ENCODE results near the gene PCDH12.
"Not testable (repeated sequence)": the region's sequence is repeated elsewhere in the genome, so short reads cannot be mapped to it uniquely, and the experiment has no call there.

Gene PCDH12

DNA sequence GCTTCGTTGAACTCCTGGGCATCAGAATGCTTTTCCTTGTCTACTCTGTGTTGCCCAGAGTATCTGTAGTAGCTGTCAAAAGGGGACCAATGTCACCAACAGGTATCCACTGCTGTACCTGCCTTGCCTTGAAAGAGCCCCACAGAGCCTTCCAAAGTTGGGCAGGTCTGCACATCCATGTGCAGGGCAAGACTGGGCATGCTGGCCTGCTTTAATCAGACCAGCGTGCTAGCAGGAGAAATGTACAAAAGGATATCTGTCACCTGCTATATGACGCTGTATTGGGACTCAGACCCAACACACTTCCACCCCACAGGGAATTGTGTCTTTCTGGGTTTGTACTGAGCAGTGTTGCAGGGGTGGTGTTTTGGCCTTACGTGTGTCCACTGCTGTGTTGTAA lies 22.5 kb downstream of the PCDH12 start:
- DNase-seq: no peak

DNA sequence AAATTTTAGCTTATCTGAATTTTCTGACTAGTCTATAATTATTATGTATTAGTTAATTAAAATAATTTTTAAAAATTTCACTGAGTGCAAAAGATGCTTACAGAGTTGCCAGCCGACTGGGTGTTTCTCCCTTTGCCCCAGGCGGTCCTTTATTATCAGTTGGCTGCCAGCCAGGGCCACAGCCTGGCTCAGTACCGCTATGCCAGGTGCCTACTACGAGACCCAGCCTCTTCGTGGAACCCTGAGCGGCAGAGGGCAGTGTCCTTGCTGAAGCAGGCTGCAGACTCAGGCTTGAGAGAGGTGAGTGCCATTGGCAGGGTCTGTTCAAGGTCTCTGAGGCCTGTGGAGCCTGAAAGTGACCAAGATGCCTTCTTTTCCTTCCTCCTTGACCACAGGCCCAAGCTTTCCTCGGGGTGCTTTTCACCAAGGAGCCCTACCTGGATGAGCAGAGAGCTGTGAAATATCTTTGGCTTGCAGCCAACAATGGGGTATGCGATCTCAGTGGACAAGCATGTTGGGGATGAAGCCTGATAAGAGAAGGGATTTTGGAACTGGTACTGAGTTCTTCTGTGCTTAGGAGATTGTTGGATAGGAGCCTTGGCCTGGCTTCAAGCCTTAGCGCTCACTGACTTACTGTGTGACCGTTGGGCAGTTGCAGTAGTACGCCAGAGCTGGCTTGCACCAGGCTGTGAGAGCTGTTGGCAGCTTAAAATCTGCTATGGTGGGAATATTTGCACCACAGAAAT lies 23.7 kb downstream of the PCDH12 start:
- peak in 1 of 2 experiments; percentile 35 for DNase-seq

DNA sequence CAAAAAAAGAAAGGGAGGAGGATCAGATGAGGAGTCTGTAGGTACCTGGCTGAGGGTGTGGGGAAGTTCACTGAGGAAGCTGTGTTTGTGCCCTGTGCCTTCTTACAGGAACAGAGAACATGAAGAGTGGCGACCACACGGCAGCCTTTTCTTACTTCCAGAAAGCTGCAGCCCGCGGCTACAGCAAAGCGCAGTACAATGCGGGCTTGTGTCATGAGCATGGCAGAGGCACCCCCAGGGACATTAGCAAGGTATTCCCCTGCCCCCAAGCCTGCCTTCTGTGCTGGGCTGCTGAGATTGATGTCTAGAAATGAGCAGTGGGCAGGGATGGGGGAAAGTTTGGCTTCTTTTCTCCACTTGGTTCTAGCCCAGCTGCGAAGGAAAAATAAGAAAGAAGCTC lies 24.9 kb downstream of the PCDH12 start:
- no peak for DNase-seq

DNA sequence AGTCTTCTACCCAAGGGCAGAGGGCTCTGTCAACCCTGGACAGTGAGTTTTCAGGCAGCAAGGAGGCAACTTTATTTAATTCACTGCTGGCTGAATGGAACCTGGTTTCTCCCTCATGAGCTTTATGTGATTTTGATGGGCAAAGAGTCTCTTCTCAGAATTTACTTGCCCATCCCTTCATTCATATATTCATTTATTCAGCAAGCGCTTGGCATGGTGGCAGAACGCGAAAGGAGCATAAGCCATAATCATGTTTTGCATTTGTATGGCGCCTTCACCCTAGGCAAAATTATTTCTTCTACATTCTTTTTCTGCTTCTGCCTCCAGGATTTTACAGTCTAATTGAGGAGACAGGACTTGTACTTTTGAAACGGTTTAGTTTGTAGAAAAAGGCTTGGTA lies 26.3 kb downstream of the PCDH12 start:
- DNase-seq: no peak

DNA sequence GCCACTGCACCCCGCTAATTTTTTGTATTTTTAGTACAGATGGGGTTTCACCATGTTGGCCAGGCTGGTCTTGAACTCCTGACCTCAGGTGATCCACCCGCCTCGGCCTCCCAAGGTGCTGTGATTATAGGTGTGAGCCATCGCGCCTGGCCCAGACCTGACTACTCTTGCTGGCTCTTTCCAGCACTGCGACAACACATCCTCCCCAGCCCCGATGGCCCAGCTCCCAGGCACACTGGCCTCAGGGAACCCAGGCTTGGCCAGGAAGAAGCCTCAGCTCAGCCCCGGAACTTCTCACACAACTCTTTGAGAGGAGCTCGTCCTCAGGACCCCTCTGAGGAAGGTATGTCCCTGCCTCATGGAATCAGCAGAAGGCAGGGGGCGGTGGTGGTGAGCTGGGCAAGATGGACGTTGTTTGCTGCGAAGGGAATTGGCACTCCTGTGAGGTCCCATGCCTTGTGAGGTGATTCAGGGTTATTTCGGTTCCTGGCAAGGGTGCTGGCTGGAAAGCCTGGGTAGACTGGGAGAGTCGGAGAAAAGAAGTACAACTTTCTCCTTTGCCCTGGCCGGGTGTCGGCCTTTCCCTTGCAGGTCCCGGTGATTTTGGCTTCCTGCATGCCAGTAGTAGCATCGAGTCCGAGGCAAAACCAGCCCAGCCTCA lies 28.5 kb downstream of the PCDH12 start:
- no peak for DNase-seq

DNA sequence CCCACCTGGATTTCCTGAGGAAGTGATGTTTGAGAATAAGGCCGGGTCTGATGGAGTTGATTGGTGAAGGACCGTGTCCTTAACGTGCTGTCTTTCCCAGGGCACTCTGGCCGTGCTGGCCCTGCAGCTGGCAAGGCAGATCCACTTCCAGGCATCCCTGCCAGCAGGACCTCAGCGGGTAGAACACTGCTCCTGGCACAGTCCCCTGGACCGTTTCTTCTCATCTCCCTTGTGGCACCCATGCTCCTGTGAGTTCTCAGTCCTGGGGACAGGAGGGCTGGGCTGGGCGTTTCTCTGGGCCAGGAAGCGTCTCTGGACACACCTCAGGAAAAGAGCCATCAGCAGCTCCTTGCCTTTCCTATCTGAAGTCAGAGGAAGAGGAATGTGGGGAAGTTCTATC lies 30.0 kb downstream of the PCDH12 start:
- DNase-seq: no peak

DNA sequence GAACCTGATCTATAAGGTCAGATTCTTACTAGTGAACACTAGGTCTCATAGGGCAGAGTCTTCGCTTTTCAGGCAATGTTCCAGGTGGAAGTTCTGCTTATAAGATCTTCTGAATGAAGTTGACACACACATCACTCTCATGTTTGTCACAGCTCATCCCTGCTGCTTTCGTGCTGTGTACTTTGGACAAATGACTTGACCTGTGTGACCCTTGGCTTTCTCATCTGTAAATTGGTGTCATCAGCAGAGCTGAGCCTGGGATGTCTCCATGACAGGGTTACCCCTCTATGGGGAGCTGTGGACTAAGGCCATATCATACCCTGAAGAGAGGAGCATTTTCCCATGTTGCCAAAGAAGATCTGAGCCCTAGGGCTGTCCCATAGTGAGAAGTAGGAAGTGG lies 31.6 kb downstream of the PCDH12 start:
- no peak for DNase-seq

DNA sequence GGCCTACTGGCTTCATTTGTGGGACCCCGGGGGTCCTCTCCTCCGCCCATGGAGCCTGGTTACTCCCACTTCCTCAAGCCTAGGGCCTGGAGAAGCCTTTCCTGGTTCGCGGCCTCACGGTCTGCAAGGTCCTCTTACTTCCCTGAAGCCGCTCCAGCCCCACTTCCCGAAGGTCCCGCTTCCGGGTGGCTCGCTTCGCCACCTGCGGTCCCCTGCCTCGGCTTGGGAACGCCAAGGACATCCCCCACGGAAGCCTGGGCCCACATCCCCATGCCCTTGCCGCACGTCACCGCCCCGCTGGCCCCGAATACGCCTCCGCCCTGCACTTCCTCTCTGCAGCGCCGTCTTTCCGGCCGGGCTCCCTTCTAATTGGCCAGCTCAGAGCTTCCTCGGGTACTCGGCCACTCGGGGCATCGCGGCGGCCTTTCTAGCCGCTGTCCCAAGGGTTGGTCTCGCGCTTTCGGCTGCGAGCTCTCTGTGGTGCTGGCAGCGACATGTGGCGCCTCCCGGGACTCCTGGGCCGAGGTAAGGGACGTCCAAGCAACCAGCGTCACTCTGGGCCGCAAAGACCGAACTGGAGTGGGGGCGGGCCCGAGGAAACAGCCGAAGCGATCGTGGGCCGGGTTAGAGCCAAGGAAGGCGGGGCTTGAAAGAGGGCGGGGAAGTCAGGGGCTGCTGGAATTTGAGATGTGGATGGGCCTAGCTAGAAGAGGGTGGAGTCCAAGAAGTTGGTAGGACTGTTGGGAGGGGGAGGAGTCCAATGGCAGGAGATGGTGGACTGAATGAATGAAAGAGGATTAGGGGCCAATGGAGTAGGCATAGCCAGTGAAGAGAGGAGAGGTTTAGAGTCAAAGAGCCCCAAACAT lies 34.3 kb downstream of the PCDH12 start, which contains the start of gene DELE1:
Gene DELE1 (plus strand): TSS at position 424 of the 866 bp plus-strand sequence. CDS start 71 bp downstream, at position 495.
- peak; percentile 81 to 85 for DNase-seq

DNA sequence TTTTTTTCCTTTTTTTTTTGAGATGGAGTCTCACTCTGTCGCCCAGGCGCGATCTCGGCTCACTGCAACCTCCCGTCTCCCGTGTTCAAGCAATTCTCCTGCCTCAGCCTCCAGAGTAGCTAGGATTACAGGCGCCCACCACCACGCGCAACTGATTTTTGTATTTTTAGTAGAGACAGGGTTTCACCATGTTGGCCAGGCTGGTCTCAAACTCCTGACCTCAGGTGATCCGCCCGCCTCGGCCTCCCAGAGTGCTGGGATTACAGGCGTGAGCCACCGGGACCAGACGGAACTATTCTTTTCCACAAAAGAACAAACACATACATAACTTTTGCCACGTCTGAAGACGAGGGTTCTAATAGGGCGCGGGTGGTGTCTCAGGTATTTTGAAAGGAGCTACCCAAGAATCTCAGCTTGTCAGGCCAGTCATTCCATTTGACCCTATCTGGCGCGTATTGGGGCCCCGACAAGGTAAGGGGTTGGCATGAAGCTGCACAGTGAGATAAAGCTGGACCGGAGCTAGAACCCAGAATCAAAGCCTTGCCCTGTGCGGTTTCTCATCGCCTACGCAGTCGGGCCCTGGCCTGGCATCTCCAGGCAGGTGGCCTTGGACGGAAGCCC lies 35.1 kb downstream of the PCDH12 start:
- not testable (repeated sequence) for DNase-seq

DNA sequence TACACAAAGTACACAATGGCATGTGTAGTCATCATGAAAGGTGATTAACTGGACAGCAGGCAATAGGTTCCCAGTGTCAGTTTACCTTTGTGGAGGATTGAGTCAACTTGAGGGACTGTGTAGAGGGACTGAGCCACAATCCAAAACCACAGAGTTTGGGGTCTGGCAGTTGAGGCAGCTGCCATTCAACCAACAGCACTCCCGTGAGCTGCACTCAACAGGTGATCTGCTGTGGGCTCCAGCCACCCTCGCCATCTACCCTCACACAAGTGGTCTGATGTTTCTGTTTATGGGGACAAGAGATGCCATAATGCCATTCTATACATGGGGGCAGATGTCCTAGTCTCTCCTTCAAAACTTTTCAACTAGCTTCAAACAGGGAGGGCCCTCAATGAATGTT lies 37.2 kb downstream of the PCDH12 start:
- no peak for DNase-seq

DNA sequence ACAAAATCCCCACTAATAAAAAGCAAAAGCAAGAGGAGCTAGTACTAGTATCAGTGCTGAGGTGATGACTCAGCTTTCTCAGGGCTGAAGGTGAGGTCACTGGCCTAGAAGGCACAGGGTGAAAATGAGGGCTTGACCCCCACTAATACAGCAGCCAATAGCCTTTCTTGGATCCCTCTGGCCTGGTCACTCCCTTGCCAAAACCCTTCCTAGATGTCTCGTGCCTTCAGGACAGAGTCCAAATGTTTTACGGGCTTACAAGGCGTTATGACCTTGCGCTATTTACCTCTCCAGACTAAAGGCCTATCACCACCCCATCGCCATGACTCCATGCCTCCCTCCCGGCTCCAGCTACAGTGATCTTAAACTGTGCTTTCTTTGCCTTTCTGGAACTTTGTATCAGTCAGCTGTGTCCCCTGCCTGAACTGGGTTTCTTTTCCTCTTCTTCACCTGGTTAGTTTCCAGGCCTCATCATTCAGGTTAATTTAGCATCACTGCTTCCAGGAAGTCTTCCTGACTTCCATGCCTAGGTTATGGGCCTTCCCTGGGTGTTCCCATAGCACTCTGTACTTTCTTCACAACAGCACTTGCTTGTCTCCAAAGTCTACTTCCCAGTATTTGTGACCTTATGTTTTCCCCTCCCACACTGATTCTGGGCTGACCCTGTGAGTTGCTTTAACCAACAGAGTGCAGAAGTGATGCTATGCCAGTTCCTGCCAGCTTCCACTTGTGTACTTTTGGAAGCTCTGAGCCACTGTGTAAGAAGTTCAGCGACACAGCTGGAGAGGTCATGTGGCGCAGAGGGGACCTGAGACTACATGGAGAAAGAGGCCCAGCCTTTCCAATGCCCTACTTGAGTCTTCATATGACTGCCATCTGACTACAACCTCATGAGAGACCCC lies 38.5 kb downstream of the PCDH12 start:
- DNase-seq: no peak

DNA sequence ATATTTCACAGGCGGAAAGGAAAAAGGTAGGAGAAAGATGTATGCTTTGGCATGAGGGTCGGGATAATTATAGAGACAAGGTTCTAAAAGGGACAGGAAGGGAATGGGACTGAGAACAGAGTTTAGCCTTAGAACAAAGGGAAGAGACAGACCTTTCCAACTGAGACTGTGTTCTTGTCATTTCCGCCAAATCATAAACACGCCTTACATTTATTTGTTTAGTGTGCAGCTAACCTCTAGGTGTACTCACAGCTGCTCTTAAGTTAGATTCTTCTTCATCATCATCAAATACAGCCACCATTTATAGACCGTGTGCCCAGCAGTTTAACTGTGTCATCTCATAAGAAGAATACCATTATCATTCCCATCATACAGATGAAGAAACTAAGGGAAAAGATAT lies 40.2 kb downstream of the PCDH12 start:
- DNase-seq: no peak

DNA sequence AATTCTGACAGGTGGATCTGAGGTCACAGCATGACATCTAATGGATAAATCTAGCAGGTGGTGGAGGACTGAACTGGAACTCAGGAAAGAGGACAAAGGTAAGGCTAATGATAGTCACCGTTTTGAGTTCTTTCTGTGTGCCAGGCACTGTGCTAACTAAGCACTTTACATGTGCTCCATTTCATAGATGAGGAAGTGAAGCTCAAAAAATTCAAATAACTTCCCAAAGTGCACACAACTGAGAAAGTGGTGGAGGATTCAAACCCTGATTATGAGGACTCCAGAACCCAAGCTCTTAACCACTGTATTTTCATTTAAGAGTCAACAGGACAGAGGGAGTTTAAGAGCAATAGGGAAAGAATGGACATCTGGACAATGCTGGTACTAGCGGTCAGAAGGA lies 41.5 kb downstream of the PCDH12 start:
- no peak for DNase-seq

DNA sequence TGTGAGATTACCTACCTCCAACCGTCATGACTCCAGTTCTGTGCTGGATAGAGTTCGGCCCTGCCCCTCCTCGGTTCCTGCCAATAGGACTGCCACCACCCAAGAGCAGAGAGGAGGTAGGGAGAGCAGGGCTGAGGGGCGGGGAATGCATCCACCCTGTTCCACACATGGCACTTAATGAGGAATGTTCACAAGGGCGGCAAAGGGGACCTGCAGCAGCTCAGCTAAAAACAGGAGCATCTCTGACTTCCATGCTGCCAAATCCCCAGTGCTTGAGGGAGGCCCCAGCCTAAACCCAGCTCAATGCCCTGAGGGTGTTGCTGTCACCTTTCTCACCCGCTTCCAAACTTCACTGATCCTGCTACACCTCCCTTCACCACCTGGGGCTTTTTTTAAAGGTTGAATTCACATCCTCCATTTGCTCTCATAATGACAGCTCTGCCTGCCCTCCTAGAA lies 42.1 kb downstream of the PCDH12 start:
- no peak for DNase-seq

DNA sequence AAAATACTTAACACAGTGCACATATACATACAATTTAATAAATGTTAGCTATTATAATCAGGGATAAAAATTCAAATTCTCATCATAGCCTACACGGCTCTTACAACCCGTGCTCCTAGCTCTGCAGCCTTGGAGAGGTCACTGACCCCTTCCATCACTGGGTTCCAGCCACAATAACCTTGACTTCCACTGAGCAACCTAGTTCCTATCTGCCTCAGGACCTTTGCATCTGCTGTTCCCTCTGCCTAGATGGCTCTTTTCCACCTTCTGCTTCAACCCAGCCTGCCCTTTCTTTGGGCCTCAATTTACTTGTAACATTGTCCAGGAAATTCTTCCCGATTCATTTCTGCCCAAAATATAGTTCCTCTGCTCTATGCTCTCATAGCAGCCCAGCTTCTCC lies 43.2 kb downstream of the PCDH12 start:
- no peak for DNase-seq

DNA sequence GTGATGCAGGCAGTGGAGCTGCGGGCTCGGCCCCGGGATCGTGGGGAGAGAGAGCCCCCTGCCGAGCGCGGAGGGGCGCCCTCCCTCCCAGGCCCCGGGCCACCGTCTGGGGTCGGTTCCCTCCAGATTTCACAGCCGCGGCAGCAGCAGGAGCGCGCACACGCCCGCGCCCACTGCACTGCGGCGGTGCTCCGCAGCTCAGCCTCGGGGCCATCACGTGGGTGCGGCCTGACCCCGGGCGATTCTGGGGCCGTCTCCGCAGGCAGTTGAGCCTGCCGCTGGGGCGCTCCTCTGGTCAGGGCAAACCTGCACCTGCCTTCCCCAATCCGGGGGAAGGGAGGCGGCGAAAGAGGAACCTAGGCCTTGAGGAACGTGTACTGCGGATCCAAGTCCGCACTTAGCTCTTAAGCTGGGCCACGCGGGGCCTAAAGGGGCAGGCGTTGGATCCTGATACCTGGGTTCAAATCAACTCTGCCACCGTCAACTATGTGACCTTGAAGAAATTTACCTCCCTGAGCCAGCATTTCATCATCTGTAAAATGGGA lies 43.7 kb downstream of the PCDH12 start:
- no peak for DNase-seq

DNA sequence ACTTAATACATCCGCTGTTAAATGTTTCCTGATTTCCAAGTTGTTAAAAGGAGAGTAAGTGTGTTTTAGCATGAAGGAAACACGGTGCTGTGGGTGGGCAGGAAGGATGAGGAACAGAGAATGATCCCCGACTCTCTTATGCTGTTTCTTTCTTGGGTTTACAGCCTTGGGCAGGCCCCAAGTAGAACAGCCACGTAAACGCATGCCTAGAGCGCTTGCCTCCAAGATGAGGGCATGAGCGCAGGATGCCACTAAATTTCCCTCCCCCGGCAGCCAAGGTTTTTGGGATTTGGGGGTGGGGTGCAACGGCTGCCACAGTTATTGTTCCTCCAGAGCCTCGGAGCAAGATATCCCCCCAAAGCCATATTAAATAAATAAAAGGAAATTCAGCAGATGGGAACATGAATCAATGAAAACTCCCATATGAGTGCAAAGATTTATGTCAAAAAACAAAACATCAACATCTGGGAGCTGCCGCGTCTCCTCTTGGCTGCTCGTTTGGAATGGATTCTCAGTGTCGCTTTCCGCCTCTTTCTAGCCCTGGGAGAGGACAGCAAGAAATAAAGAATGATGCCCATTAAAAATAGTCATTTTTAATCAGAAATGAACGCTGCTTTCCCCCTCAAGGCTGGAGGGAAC lies 44.3 kb downstream of the PCDH12 start:
- no peak for DNase-seq

DNA sequence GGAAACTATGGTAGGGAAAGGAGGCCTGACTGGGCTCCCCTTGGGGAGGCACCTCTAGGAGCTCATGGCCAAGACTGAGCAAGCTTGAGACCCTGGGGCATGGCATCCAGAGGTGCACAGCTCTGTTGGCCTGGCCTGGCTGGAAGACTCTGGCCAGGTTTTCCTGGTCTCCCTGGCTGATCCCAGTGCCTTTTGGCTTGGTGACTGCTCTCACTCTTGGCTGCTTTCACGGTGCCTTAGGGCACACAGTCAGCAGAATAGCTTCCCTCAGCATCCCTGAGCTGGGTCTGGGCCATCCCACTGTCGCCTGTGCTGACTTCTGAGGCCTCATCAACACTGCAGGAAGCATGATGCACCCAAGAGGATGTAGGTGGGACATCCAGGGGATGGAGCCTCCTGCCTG lies 47.7 kb downstream of the PCDH12 start:
- no peak for DNase-seq

DNA sequence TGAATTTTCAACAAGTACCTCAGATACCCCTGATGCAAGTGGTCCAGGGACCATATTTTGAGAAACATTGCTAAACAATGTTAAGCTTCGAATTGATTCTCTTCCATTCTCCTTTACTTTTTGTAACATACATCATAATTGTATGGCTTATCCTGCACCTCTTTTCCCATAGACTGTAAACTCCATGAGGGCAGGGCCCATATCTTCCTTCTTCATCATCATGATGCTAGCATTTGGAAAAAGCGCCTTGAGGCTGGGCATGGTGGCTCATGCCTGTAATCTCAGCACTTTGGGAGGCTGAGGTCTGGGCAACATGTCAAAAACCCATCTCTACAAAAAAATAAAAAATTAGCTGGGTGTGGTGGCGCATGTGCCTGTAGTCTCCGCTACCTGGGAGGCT lies 48.8 kb downstream of the PCDH12 start:
- DNase-seq: no peak

DNA sequence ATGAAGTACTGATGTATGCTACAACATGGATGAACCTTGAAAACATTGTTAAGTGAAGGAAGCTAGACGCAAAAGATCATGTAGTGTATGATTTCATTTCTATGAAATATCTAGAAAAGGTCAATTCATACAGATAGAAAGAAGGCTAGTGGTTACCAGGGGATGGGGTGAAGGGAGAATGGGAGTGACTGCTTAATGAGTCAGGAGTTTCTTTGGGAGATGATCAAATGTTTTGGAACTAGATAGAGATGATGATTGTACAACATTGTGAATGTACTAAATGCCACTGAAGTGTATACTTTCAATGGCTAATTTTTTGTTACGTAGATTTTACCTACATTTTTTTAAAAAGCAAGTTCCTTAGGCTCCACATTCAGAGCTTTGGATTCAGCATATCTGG lies 49.2 kb downstream of the PCDH12 start:
- no peak for DNase-seq

DNA sequence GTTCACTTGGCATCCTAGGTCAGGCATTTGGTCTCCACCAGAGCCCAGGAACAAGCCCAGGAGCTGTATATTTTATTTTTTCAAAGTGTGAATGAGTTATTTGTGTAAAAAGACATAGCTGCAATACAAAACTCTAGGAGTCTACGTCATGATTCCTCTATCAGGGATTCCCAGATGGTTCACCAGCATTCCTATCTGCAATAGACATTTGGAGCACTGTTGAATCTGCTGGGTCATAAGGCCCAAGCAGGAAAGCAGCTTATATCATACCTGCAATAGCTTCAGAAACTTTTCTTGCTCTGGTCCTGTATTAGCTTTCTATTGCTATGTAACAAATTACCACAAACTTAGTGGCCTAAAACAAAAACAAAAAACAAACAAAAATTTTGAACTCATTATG lies 51.0 kb downstream of the PCDH12 start:
- DNase-seq: no peak

Measured in cerebellar nuclear complex (tissue), 1 donor.